H1 (cell line): ENCODE results near the gene DMAC2. TPM values are rescaled to one million over a fixed set of nuclear protein-coding genes. Genes with fewer than 3 reads are reported as not detected.

ENCODE experiments used
- BCL11A ChIP-seq, 2 experiments: IDR thresholded peaks; one replicate each; pipeline ENCODE4 v1.6.1; 2011; ENCODE audit warnings: low read depth in 2 of 2, low read length in 2 of 2, mild to moderate bottlenecking in 2 of 2
- CHD1 ChIP-seq: IDR thresholded peaks from 2 replicates; pipeline ENCODE4 v1.6.1; 2012; ENCODE audit warnings: low read depth, low read length, improper control_type of control experiment
- polyA plus RNA-seq, 7 experiments: library from polyadenylated mRNA; depleted of rRNA in 3 of 7; stranded (reverse) in 5 of 7; unstranded in 2 of 7; fragments of >200 nt in 5 of 7; fragments of 200-250 nt in 2 of 7; gene quantifications; 1 replicate in 5 of 7; 2 replicates in 1 of 7; 4 replicates in 1 of 7; pipeline versions ENCODE4 v1.2.1 to v1.2.3, GENCODE V29; 2011 to 2013; ENCODE audit warnings: missing spikeins in 2 of 7, mixed read lengths in 2 of 7
- total RNA-seq: library from RNA; stranded (reverse); fragmentation: NEBNext Ultra II Directional; extraction: Animal tissue kit (Norgen Biotek cat#: 25700); gene quantifications from 2 replicates; pipeline ENCODE4 v1.2.1, GENCODE V29; 2021
- TF ChIP-seq, protein P1 (sequence below): IDR thresholded peaks from 2 replicates; pipeline ENCODE4 v1.6.1; 2012; ENCODE audit warnings: inconsistent platforms

The DMAC2 gene
- total and polyA plus RNA-seq, 2 of the 8 experiments (the other 6 are each of a cell fraction or from before 2014, with no cell fraction given): 86.8 to 170 TPM

DNA sequence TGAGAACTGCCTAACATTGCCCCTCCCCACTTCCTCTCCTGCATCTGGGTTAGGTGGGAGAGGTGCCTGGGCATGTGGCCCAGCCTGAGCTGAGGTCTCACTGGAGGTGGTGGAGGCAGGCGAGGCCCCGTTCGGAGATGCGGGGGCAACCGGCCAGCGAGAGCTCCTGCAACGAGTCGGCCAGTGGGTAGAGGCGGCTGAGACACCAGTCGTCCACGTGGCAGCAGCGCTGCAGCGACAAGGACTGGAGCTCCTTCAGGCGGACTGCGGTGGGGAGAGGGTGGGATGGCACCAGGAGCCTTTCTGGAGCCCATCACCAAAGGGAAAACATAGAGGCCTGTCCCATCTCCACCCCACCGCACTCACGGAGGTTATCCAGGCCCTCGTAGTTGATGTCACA, 6.5 kb downstream of the DMAC2 start (continued):
- TF ChIP-seq CHD1 (no peak), BCL11A (IDR thresholded peaks at IDR 0.05; ENCODE audit: low read depth in 2 of 2, low read length in 2 of 2) (no peak)
- TF ChIP-seq, protein P1, sequence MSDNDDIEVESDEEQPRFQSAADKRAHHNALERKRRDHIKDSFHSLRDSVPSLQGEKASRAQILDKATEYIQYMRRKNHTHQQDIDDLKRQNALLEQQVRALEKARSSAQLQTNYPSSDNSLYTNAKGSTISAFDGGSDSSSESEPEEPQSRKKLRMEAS: no peak
